ENCODE data around the gene KLHL3. TPM values are rescaled to one million over a fixed set of nuclear protein-coding genes. Genes with fewer than 3 reads are reported as not detected.

KLHL3 gene
- total and polyA plus RNA-seq, 2 donors (not counting 3 experiments of a cell fraction or from before 2014, with no cell fraction given), result 8.8 to 13.6 TPM

GRCh38 chr5:137635521-137635921 is 100.4 kb downstream of the KLHL3 start:
- H3K4me2 ChIP-seq (ENCODE audit: insufficient read depth, low read length), result no peak overlapping the region
- H3K79me2 ChIP-seq (ENCODE audit: control insufficient read depth, insufficient read depth, low read length), result no peaks in the 10 kb centered on the region
- no peaks in the 10 kb centered on the region for H3K4me1 ChIP-seq (ENCODE audit: control insufficient read depth, extremely low read depth, insufficient read depth, low read length)
- no TSS peak for BruUV-seq (replicated peaks)
- H3K27me3 ChIP-seq (ENCODE audit: control insufficient read depth in 2 of 2, insufficient read depth in 2 of 2, low read length in 2 of 2), result no peaks in the 10 kb centered on the region
- H3K9ac ChIP-seq (replicated peaks; ENCODE audit: extremely low read depth, insufficient read depth, low read length), result no peak overlapping the region
- no peak overlapping the region for H3K4me3 ChIP-seq (replicated peaks in 1 of 3; ENCODE audit: insufficient read depth in 1 of 3, low read depth in 1 of 3, low read length in 3 of 3)
- no peak overlapping the region for H2AFZ ChIP-seq (ENCODE audit: low read depth, low read length)
- ChIA-PET CTCF (interaction anchor here (1.0 to 2.3 kb wide), 6 partner anchors 11 to 315 kb away, joined by 3 to 21 read pairs (median 5); no protein-coding TSS in a partner anchor), POLR2A (no interaction called here)
- no peak for FAIRE-seq
- no peak overlapping the region for H3K27ac ChIP-seq (ENCODE audit: insufficient read depth, low read depth, low read length)
- intact Hi-C loops (cut with micrococcal nuclease) (no loop called here), dilution Hi-C loops (cut with MboI; ENCODE audit: extremely low pct_ligation_motif_present, low sequenced_read_pairs) (no loop called here)
- H3K36me3 ChIP-seq (ENCODE audit: control insufficient read depth in 2 of 2, extremely low read depth in 1 of 2, insufficient read depth in 2 of 2, low read length in 2 of 2), result peaks cover 0 to 13% of the 10 kb centered on the region in 2 experiments
- H3K9me1 ChIP-seq (replicated peaks; ENCODE audit: control insufficient read depth, extremely low read depth, insufficient read depth, low read length), result no peaks in the 10 kb centered on the region
- H4K20me1 ChIP-seq (replicated peaks; ENCODE audit: control insufficient read depth, extremely low read depth, insufficient read depth, low read length), result no peaks in the 10 kb centered on the region
- no peaks in the 10 kb centered on the region for H3K9me3 ChIP-seq (replicated peaks; ENCODE audit: control insufficient read depth, insufficient read depth, low read length)
- DNase-seq (ENCODE audit: low read depth, low spot score), result peak; percentile 51
- no peak for TF ChIP-seq GATA2 (IDR thresholded peaks at IDR 0.05; ENCODE audit: insufficient read depth, insufficient read length, low read depth, low read length)
- TF ChIP-seq POLR2AphosphoS5 (IDR thresholded peaks at IDR 0.05; ENCODE audit: insufficient read depth, low read depth, low read length), result no peak
- TF ChIP-seq POLR2A (IDR thresholded peaks at IDR 0.05; ENCODE audit: low read depth, low read length), result no peak
- no peak for TF ChIP-seq EZH2 (IDR thresholded peaks at IDR 0.05; ENCODE audit: borderline replicate concordance, low read depth, low read length, severe bottlenecking)

- ChIA-PET POLR2A (no interaction called here), CTCF (interaction anchor here (0.8 to 2.3 kb wide), 5 partner anchors 9 to 145 kb away, joined by 3 to 21 read pairs (median 3); no protein-coding TSS in a partner anchor)
- FAIRE-seq (no peak), DNase-seq (ENCODE audit: low read depth, low spot score) (no peak)
- peaks cover 0 to 10% of the 10 kb centered on the region in 2 experiments for H3K36me3 ChIP-seq (ENCODE audit: control insufficient read depth in 2 of 2, extremely low read depth in 1 of 2, insufficient read depth in 2 of 2, low read length in 2 of 2)
- dilution Hi-C loops (cut with MboI; ENCODE audit: extremely low pct_ligation_motif_present, low sequenced_read_pairs) (no loop called here), intact Hi-C loops (cut with micrococcal nuclease) (no loop called here)
- H4K20me1 ChIP-seq (replicated peaks; ENCODE audit: control insufficient read depth, extremely low read depth, insufficient read depth, low read length), result no peaks in the 10 kb centered on the region
- H3K4me3 ChIP-seq (replicated peaks in 1 of 3; ENCODE audit: insufficient read depth in 1 of 3, low read depth in 1 of 3, low read length in 3 of 3), result no peak overlapping the region
- TF ChIP-seq MYC (IDR thresholded peaks at IDR 0.05; ENCODE audit: low read depth, low read length), result no peak
- TF ChIP-seq MAX (IDR thresholded peaks at IDR 0.05; ENCODE audit: insufficient read depth, insufficient read length), result no peak
- no peak for TF ChIP-seq FOS (IDR thresholded peaks at IDR 0.05; ENCODE audit: borderline replicate concordance, insufficient read depth, low read length)
- no peak for TF ChIP-seq JUN (IDR thresholded peaks at IDR 0.05; ENCODE audit: borderline replicate concordance, insufficient read depth, insufficient read length, low read depth)
- TF ChIP-seq POLR2AphosphoS5 (IDR thresholded peaks at IDR 0.05; ENCODE audit: insufficient read depth, low read depth, low read length), result no peak
- no peak for TF ChIP-seq POLR2A (IDR thresholded peaks at IDR 0.05; ENCODE audit: low read depth, low read length)
- no peaks in the 10 kb centered on the region for H3K27me3 ChIP-seq (ENCODE audit: control insufficient read depth in 2 of 2, insufficient read depth in 2 of 2, low read length in 2 of 2)
- no peaks in the 10 kb centered on the region for H3K9me1 ChIP-seq (replicated peaks; ENCODE audit: control insufficient read depth, extremely low read depth, insufficient read depth, low read length)
- peaks cover 3% of the 10 kb centered on the region for H3K4me1 ChIP-seq (ENCODE audit: control insufficient read depth, extremely low read depth, insufficient read depth, low read length)
- BruUV-seq (replicated peaks), result no TSS peak
- no peaks in the 10 kb centered on the region for H3K79me2 ChIP-seq (ENCODE audit: control insufficient read depth, insufficient read depth, low read length)
- H3K4me2 ChIP-seq (ENCODE audit: insufficient read depth, low read length), result no peak overlapping the region
- H3K9ac ChIP-seq (replicated peaks; ENCODE audit: extremely low read depth, insufficient read depth, low read length), result no peak overlapping the region
- H3K27ac ChIP-seq (ENCODE audit: insufficient read depth, low read depth, low read length), result no peak overlapping the region
- no peaks in the 10 kb centered on the region for H3K9me3 ChIP-seq (replicated peaks; ENCODE audit: control insufficient read depth, insufficient read depth, low read length)
- H2AFZ ChIP-seq (ENCODE audit: low read depth, low read length), result no peak overlapping the region
Observed at GRCh38 chr5:137633896-137634295, 102.0 kb downstream of the KLHL3 start.

All from endothelial cell of umbilical vein (primary cell).